Caco-2 (cell line): ENCODE data around the gene APP. TPM values are rescaled to one million over a fixed set of nuclear protein-coding genes. Genes with fewer than 3 reads are reported as not detected.

Experiments used
- BruUV-seq: library from RNA; stranded (reverse); fragments of 400-500 nt; replicated peaks from 2 replicates; lab custom pipeline; 2021; lab: Mats Ljungman, UMichigan
- CTCF ChIA-PET: fragments of 300-600 bp; sonication (Branson Sonifier 250); formaldehyde crosslinking; loops from one replicate; lab custom pipeline; 2022; ENCODE audit warnings: antibody characterized with exemption; lab: Charles Lee
- POLR2A ChIA-PET: fragments of 300-600 bp; sonication (Branson Sonifier 250); formaldehyde crosslinking; loops from one replicate; lab custom pipeline; 2022; ENCODE audit warnings: antibody characterized with exemption; lab: Charles Lee
- DNase-seq, 2 experiments: peaks; one replicate each; pipeline versions ENCODE4 v3.0.0 to v3.0.0-alpha.2; 2020 to 2022
- H3K27me3 ChIP-seq: replicated peaks from 2 replicates; pipeline ENCODE4 v1.6.0; 2011; ENCODE audit warnings: low read length; ENCODE audit not compliant: control insufficient read depth, insufficient read depth
- H3K36me3 ChIP-seq: 2 replicates; pipeline ENCODE4 v1.5.1; 2011; ENCODE audit warnings: low read length; ENCODE audit not compliant: control insufficient read depth, insufficient read depth
- H3K4me1 ChIP-seq: fragments of 250-450 bp; sonication (Bioruptor Pico); 2 replicates; pipeline ENCODE4 v1.5.1; 2020; ENCODE audit warnings: mild to moderate bottlenecking
- H3K4me3 ChIP-seq: 2 replicates; pipeline ENCODE4 v1.5.1; 2011; ENCODE audit warnings: low read depth, mild to moderate bottlenecking, control low read depth, low read length
- H3K9me3 ChIP-seq: fragments of 250-450 bp; sonication (Bioruptor Pico); 2 replicates; pipeline ENCODE4 v1.5.1; 2020; ENCODE audit warnings: mild to moderate bottlenecking, moderate library complexity
- H3K27ac Mint-ChIP-seq: one replicate; pipeline ENCODE4 v1.8.0; 2022; ENCODE audit warnings: mixed read lengths; ENCODE audit not compliant: unreplicated experiment
- H3K27me3 Mint-ChIP-seq: one replicate; pipeline ENCODE4 v1.8.0; 2022; ENCODE audit warnings: mixed read lengths; ENCODE audit not compliant: insufficient read depth, unreplicated experiment
- H3K36me3 Mint-ChIP-seq: one replicate; pipeline ENCODE4 v1.8.0; 2022; ENCODE audit warnings: mild to moderate bottlenecking, mixed read lengths; ENCODE audit not compliant: insufficient read depth, unreplicated experiment
- H3K4me1 Mint-ChIP-seq: one replicate; pipeline ENCODE4 v1.8.0; 2022; ENCODE audit warnings: low read depth, mixed read lengths; ENCODE audit not compliant: unreplicated experiment
- H3K4me3 Mint-ChIP-seq: one replicate; pipeline ENCODE4 v1.8.0; 2022; ENCODE audit warnings: mild to moderate bottlenecking, moderate library complexity, mixed read lengths; ENCODE audit not compliant: unreplicated experiment
- H3K9me3 Mint-ChIP-seq: one replicate; pipeline ENCODE4 v1.8.0; 2022; ENCODE audit warnings: mixed read lengths; ENCODE audit not compliant: unreplicated experiment
- CTCF ChIP-seq, 2 experiments: fragments of 200-600 bp in 1 of 2; IDR thresholded peaks; 1 replicate in 1 of 2; 2 replicates in 1 of 2; pipeline versions ENCODE4 v1.5.1 to v1.8.0; 2011 to 2022; ENCODE audit warnings: antibody characterized with exemption in 1 of 2, control low read depth in 1 of 2, inconsistent platforms in 1 of 2, low read depth in 1 of 2, low read length in 1 of 2, mild to moderate bottlenecking in 1 of 2, moderate library complexity in 1 of 2; ENCODE audit not compliant: insufficient read depth in 1 of 2, severe bottlenecking in 1 of 2, unreplicated experiment in 1 of 2
- intact Hi-C: fragments of 100-400 bp; cut with micrococcal nuclease; formaldehyde crosslinking; loops from one replicate; pipeline ENCODE4 v1.10.0; 2022; ENCODE audit not compliant: unreplicated experiment
- total RNA-seq: library from RNA; stranded (reverse); gene quantifications from 2 replicates; pipeline ENCODE4 v1.2.3, GENCODE V29; 2022

Gene APP
- total RNA-seq, 1 experiment from 2014 or later = 331 TPM

- no TSS peak for BruUV-seq
- no peak for TF ChIP-seq CTCF (IDR thresholded peaks at IDR 0.05; ENCODE audit: insufficient read depth in 1 of 2, low read depth in 1 of 2, low read length in 1 of 2, severe bottlenecking in 1 of 2, unreplicated experiment in 1 of 2)
- Mint-ChIP-seq H3K27ac (no peak overlapping the region), H3K4me1 (no peaks in the 10 kb centered on the region), H3K9me3 (no peaks in the 10 kb centered on the region), H3K36me3 (no peaks in the 10 kb centered on the region), H3K4me3 (no peak overlapping the region), H3K27me3 (no peaks in the 10 kb centered on the region)
- Histone ChIP-seq H3K9me3 (no peaks in the 10 kb centered on the region), H3K4me3 (no peak overlapping the region), H3K36me3 (no peaks in the 10 kb centered on the region), H3K4me1 (no peaks in the 10 kb centered on the region), H3K27me3 (no peaks in the 10 kb centered on the region)
- ChIA-PET CTCF (no interaction called here), POLR2A (no interaction called here)
- DNase-seq = no peak
- intact Hi-C loops = no loop called here
Measured at GRCh38 chr21:26207021-26207420, 36.5 kb upstream of the APP start.

GRCh38 chr21:26199456-26199855 lies 28.9 kb upstream of the APP start:
- Histone ChIP-seq H3K36me3 (no peaks in the 10 kb centered on the region), H3K4me3 (no peak overlapping the region), H3K27me3 (no peaks in the 10 kb centered on the region), H3K9me3 (no peaks in the 10 kb centered on the region), H3K4me1 (no peaks in the 10 kb centered on the region)
- H3K27me3 Mint-ChIP-seq = peaks cover 3% of the 10 kb centered on the region
- H3K4me1 Mint-ChIP-seq = no peaks in the 10 kb centered on the region
- intact Hi-C loops = no loop called here
- no TSS peak for BruUV-seq
- DNase-seq = no peak
- ChIA-PET POLR2A (no interaction called here), CTCF (no interaction called here)
- no peak for TF ChIP-seq CTCF (IDR thresholded peaks at IDR 0.05; ENCODE audit: insufficient read depth in 1 of 2, low read depth in 1 of 2, low read length in 1 of 2, severe bottlenecking in 1 of 2, unreplicated experiment in 1 of 2)
- H3K4me3 Mint-ChIP-seq = no peak overlapping the region
- H3K27ac Mint-ChIP-seq = no peak overlapping the region
- H3K36me3 Mint-ChIP-seq = peaks cover 6% of the 10 kb centered on the region
- no peaks in the 10 kb centered on the region for H3K9me3 Mint-ChIP-seq

GRCh38 chr21:26195708-26196107 lies 25.1 kb upstream of the APP start:
- H3K4me1 ChIP-seq = no peaks in the 10 kb centered on the region
- Mint-ChIP-seq H3K36me3 (peaks cover 6% of the 10 kb centered on the region), H3K27ac (no peak overlapping the region), H3K4me3 (no peak overlapping the region), H3K9me3 (no peaks in the 10 kb centered on the region), H3K4me1 (no peaks in the 10 kb centered on the region), H3K27me3 (peaks cover 3% of the 10 kb centered on the region)
- CTCF ChIA-PET = no interaction called here
- no peak for DNase-seq
- intact Hi-C loops = no loop called here
- no TSS peak for BruUV-seq
- no peak for TF ChIP-seq CTCF (IDR thresholded peaks at IDR 0.05; ENCODE audit: insufficient read depth in 1 of 2, low read depth in 1 of 2, low read length in 1 of 2, severe bottlenecking in 1 of 2, unreplicated experiment in 1 of 2)
- no peaks in the 10 kb centered on the region for H3K9me3 ChIP-seq
- no peak overlapping the region for H3K4me3 ChIP-seq
- no peaks in the 10 kb centered on the region for H3K27me3 ChIP-seq
- no peaks in the 10 kb centered on the region for H3K36me3 ChIP-seq
- POLR2A ChIA-PET = no interaction called here
